Loucy (cell line): ENCODE results near the gene FRMD4A.
"Not testable (repeated sequence)": the region's sequence is repeated elsewhere in the genome, so short reads cannot be mapped to it uniquely, and the experiment has no call there.

Experiments used
- H2AFZ ChIP-seq: fragments of 200-600 bp; sonication (generic); 2 replicates; pipeline ENCODE4 v1.6.0; 2016; ENCODE audit warnings: antibody characterized with exemption, mild to moderate bottlenecking, low read length, moderate library complexity
- H3F3A ChIP-seq: fragments of 200-600 bp; 2 replicates; pipeline ENCODE4 v1.6.0; 2016; ENCODE audit warnings: antibody characterized with exemption, low read depth, mild to moderate bottlenecking
- H3K27me3 ChIP-seq: fragments of 200-600 bp; sonication (generic); 2 replicates; pipeline ENCODE4 v1.6.1; 2014; ENCODE audit warnings: low read length, mild to moderate bottlenecking; ENCODE audit not compliant: insufficient read depth, poor library complexity, severe bottlenecking
- H3K36me3 ChIP-seq: fragments of 200-600 bp; sonication (generic); 2 replicates; pipeline ENCODE4 v1.6.1; 2016; ENCODE audit warnings: low read length; ENCODE audit not compliant: insufficient read depth
- H3K4me1 ChIP-seq: fragments of 200-600 bp; sonication (generic); 2 replicates; pipeline ENCODE4 v1.5.1; 2014; ENCODE audit warnings: low read length, mild to moderate bottlenecking; ENCODE audit not compliant: insufficient read depth, poor library complexity, severe bottlenecking
- H3K4me2 ChIP-seq: fragments of 200-600 bp; sonication (generic); 2 replicates; pipeline ENCODE4 v1.6.0; 2014; ENCODE audit warnings: antibody characterized with exemption, low read length, low read depth, mild to moderate bottlenecking; ENCODE audit not compliant: poor library complexity, severe bottlenecking
- H3K4me3 ChIP-seq: fragments of 200-600 bp; sonication (generic); 2 replicates; pipeline ENCODE4 v1.5.1; 2014; ENCODE audit warnings: low read length, mild to moderate bottlenecking, mixed read lengths; ENCODE audit not compliant: poor library complexity, severe bottlenecking
- H3K79me2 ChIP-seq: fragments of 200-600 bp; sonication (generic); 2 replicates; pipeline ENCODE4 v1.6.1; 2014; ENCODE audit warnings: low read length; ENCODE audit not compliant: insufficient read depth
- H3K9ac ChIP-seq: fragments of 200-600 bp; sonication (generic); 2 replicates; pipeline ENCODE4 v1.6.0; 2014; ENCODE audit warnings: mild to moderate bottlenecking, low read depth, low read length, moderate library complexity; ENCODE audit not compliant: poor library complexity, severe bottlenecking
- H3K9me2 ChIP-seq: fragments of 200-600 bp; sonication (generic); replicated peaks from 2 replicates; pipeline ENCODE4 v1.6.1; 2016; ENCODE audit warnings: low read depth, low read length, mixed read lengths
- H3K9me3 ChIP-seq: fragments of 200-600 bp; sonication (generic); 2 replicates; pipeline ENCODE4 v1.6.1; 2014; ENCODE audit warnings: mild to moderate bottlenecking, antibody characterized with exemption, low read length, low read depth; ENCODE audit not compliant: insufficient read depth
- H4K20me1 ChIP-seq: fragments of 200-600 bp; sonication (generic); 2 replicates; pipeline ENCODE4 v1.6.0; 2014; ENCODE audit warnings: antibody characterized with exemption, low read length, mild to moderate bottlenecking; ENCODE audit not compliant: insufficient read depth, poor library complexity, severe bottlenecking
- EZH2phosphoT487 ChIP-seq: fragments of 200-600 bp; IDR thresholded peaks from 2 replicates; pipeline ENCODE4 v1.6.1; 2018; ENCODE audit warnings: antibody characterized with exemption, mild to moderate bottlenecking, moderate library complexity, borderline replicate concordance
- TF ChIP-seq, protein P1 (sequence below): fragments of 200-600 bp; sonication (generic); conservative IDR thresholded peaks from 2 replicates; pipeline ENCODE4 v1.5.1; 2014; ENCODE audit warnings: mild to moderate bottlenecking, antibody characterized with exemption, low read length

The FRMD4A gene

DNA sequence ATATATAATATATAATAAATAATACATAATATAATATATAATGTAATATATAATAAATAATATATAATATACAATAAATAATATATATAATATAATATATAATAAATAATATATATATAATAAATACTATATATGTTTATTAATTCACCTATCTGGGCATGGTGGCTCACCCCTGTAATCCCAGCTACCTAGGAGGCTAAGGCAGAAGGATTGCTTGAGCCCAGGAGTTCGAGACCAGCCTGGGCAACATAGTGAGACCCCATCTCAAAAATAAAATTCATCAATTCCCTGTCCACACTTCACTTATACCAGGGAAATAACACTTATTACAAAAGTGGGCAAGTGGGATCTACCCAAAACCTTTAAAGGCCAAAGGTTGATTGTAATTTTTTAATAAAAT, 462.9 kb downstream of the FRMD4A start:
- Histone ChIP-seq H3K9ac (no peak overlapping the region), H3K36me3 (no peaks in the 10 kb centered on the region), H3K9me2 (no peaks in the 10 kb centered on the region), H3K27me3 (no peaks in the 10 kb centered on the region), H3K4me1 (no peaks in the 10 kb centered on the region), H3F3A (no peaks in the 10 kb centered on the region), H3K79me2 (no peaks in the 10 kb centered on the region), H3K9me3 (no peaks in the 10 kb centered on the region), H3K4me3 (no peak overlapping the region), H4K20me1 (no peaks in the 10 kb centered on the region), H2AFZ (no peak overlapping the region), H3K4me2 (no peak overlapping the region)
- no peak for TF ChIP-seq EZH2phosphoT487
- TF ChIP-seq, protein P1, sequence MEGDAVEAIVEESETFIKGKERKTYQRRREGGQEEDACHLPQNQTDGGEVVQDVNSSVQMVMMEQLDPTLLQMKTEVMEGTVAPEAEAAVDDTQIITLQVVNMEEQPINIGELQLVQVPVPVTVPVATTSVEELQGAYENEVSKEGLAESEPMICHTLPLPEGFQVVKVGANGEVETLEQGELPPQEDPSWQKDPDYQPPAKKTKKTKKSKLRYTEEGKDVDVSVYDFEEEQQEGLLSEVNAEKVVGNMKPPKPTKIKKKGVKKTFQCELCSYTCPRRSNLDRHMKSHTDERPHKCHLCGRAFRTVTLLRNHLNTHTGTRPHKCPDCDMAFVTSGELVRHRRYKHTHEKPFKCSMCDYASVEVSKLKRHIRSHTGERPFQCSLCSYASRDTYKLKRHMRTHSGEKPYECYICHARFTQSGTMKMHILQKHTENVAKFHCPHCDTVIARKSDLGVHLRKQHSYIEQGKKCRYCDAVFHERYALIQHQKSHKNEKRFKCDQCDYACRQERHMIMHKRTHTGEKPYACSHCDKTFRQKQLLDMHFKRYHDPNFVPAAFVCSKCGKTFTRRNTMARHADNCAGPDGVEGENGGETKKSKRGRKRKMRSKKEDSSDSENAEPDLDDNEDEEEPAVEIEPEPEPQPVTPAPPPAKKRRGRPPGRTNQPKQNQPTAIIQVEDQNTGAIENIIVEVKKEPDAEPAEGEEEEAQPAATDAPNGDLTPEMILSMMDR, result no peak

DNA sequence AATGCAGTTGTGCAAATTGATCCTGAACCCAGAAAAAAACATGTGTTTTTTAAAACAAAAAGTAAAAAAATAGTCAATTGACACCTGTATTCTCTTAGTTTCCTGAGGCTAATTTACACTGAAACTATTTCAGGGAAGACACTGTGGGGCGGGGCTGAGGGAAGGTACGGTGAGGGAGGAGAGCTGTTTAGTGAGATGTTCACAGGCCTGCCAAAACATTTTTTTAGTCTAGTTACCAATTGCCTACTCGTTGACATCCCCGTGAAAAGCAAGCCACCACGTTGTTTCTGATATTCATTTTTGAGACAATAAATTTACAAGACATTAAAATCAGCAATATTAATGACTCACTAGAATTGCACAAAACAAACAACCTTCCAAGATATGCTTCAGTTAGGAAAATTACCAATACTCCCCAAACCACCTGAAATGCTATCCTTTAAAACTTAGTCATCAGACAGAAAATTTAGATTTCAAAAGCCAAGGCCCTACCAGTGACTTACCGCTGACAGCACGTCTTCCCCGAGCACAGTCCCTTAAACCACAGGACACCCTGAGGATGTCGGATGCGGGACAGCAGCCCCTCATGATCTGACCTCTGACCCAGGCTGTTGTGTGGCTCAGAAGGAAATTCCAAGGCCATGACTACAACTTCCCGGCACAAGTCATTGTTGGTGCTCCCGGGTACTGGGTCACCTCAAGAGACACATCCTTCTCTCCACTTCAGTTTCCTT, 464.8 kb downstream of the FRMD4A start:
- Histone ChIP-seq H3K27me3 (peaks cover 10% of the 10 kb centered on the region), H3K4me3 (no peak overlapping the region), H3K36me3 (no peaks in the 10 kb centered on the region), H2AFZ (no peak overlapping the region), H3K9ac (no peak overlapping the region), H3K4me2 (no peak overlapping the region), H3K4me1 (no peaks in the 10 kb centered on the region), H3F3A (no peaks in the 10 kb centered on the region), H3K9me3 (no peaks in the 10 kb centered on the region), H3K79me2 (no peaks in the 10 kb centered on the region), H4K20me1 (no peaks in the 10 kb centered on the region), H3K9me2 (no peaks in the 10 kb centered on the region)
- no peak for TF ChIP-seq EZH2phosphoT487
- TF ChIP-seq, protein P1, result no peak

DNA sequence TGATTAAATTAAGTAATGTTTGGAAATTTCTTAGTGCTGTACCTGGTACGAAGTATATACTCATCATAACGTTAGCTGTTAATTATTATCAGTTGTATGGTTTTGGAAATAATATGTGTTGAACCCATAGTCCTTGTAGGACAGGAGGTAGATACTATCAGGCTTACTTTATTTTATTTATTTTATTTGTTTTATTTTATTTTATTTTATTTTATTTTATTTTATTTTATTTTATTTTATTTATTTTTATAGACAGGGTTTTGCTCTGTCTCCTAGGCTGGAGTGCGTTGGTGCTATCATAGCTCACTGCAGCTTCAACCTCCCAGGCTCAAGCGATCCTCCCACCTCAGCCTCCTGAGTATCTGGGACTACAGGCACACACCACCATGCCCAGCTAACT, 465.5 kb downstream of the FRMD4A start:
- not testable (repeated sequence) for H3K79me2 ChIP-seq, H3F3A ChIP-seq, H3K4me1 ChIP-seq, H3K4me2 ChIP-seq, H4K20me1 ChIP-seq, H3K36me3 ChIP-seq, H3K27me3 ChIP-seq, H3K9me3 ChIP-seq, H2AFZ ChIP-seq, H3K4me3 ChIP-seq, H3K9ac ChIP-seq, H3K9me2 ChIP-seq
